Stimulated activated CD4-positive, alpha-beta T cell treated with anti-CD3 and anti-CD28 coated beads, Interleukin-1b, Interleukin-23, amount 100 ng/mL, for 48 hours (primary cell): ENCODE measurements around the gene COA8.
A peak's percentile ranks its signal among the peaks of the same experiment; 100 is the strongest.

Experiments
- DNase-seq: peaks from one replicate; pipeline ENCODE4 v3.0.0-alpha.2; 2020

The COA8 gene

GRCh38 chr14:103538291-103539055 lies 24.3 kb upstream of the COA8 start:
- DNase-seq = no peak

- DNase-seq = no peak
These were observed 23.5 kb upstream of the COA8 start for GRCh38 chr14:103539056-103539825.

GRCh38 chr14:103540821-103541708 lies 21.7 kb upstream of the COA8 start:
- DNase-seq = no peak

GRCh38 chr14:103541709-103542604 lies 20.8 kb upstream of the COA8 start:
- no peak for DNase-seq

- no peak for DNase-seq
These were observed 20.1 kb upstream of the COA8 start for GRCh38 chr14:103542605-103543088.

- DNase-seq = no peak
These were observed 19.6 kb upstream of the COA8 start for GRCh38 chr14:103543140-103543539.

GRCh38 chr14:103543721-103544387 lies 18.9 kb upstream of the COA8 start:
- no peak for DNase-seq

GRCh38 chr14:103544388-103545218 lies 18.2 kb upstream of the COA8 start:
- no peak for DNase-seq

- no peak for DNase-seq
These were observed 17.4 kb upstream of the COA8 start for GRCh38 chr14:103545219-103545914.

GRCh38 chr14:103545915-103546651 lies 16.7 kb upstream of the COA8 start:
- no peak for DNase-seq

GRCh38 chr14:103546652-103547454 lies 15.9 kb upstream of the COA8 start:
- peak; percentile 74 for DNase-seq

GRCh38 chr14:103547455-103547940 lies 15.3 kb upstream of the COA8 start:
- no peak for DNase-seq

- DNase-seq = no peak
These were observed 14.8 kb upstream of the COA8 start for GRCh38 chr14:103547941-103548462.

GRCh38 chr14:103548463-103549351 lies 14.1 kb upstream of the COA8 start:
- DNase-seq = no peak

- DNase-seq = no peak
These were observed 13.1 kb upstream of the COA8 start for GRCh38 chr14:103549361-103550311.
